HG02852 (cell line): ENCODE data around the gene ZBTB12.
A peak's percentile ranks its signal among the peaks of the same experiment; 100 is the strongest.
"Not testable (repeated sequence)": the region's sequence is repeated elsewhere in the genome, so short reads cannot be mapped to it uniquely, and the experiment has no call there.

Experiments used
- ATAC-seq: cut with Tn5 transposase; IDR thresholded peaks from one replicate; pipeline ENCODE4 v1.9.1; 2021; ENCODE audit warnings: mild to moderate bottlenecking, moderate library complexity; ENCODE audit not compliant: unreplicated experiment

Gene ZBTB12

GRCh38 chr6:31877125-31877650 is 24.7 kb downstream of the ZBTB12 start:
- no peak for ATAC-seq

GRCh38 chr6:31876357-31876756 is 25.5 kb downstream of the ZBTB12 start:
- ATAC-seq, result no peak

- ATAC-seq, result no peak
These were observed 26.0 kb downstream of the ZBTB12 start for GRCh38 chr6:31875877-31876276.

GRCh38 chr6:31874836-31875572 is 26.9 kb downstream of the ZBTB12 start:
- ATAC-seq, result no peak

GRCh38 chr6:31874084-31874670 is 27.7 kb downstream of the ZBTB12 start:
- ATAC-seq, result no peak

GRCh38 chr6:31871046-31871659 is 30.7 kb downstream of the ZBTB12 start:
- no peak for ATAC-seq

- ATAC-seq, result no peak
These were observed 31.4 kb downstream of the ZBTB12 start for GRCh38 chr6:31870385-31870921.

- no peak for ATAC-seq
These were observed 32.5 kb downstream of the ZBTB12 start for GRCh38 chr6:31869343-31869742.

GRCh38 chr6:31868658-31868971 is 33.3 kb downstream of the ZBTB12 start:
- not testable (repeated sequence) for ATAC-seq

GRCh38 chr6:31865205-31866118 is 36.4 kb downstream of the ZBTB12 start:
- ATAC-seq, result no peak

GRCh38 chr6:31864818-31865204 is 37.1 kb downstream of the ZBTB12 start:
- no peak for ATAC-seq

- not testable (repeated sequence) for ATAC-seq
These were observed 37.7 kb downstream of the ZBTB12 start for GRCh38 chr6:31864123-31864562.

GRCh38 chr6:31862344-31863235 is 39.3 kb downstream of the ZBTB12 start, which contains the start of gene NEU1:
Gene NEU1, minus strand, starts transcription at chr6:31862821. Its CDS starts 45 bp downstream, at chr6:31862776.
- peak; percentile 89 for ATAC-seq

GRCh38 chr6:31861919-31862343 is 40.0 kb downstream of the ZBTB12 start:
- ATAC-seq, result no peak

- ATAC-seq, result no peak
These were observed 40.7 kb downstream of the ZBTB12 start for GRCh38 chr6:31861150-31861549.

- ATAC-seq, result no peak
These were observed 41.5 kb downstream of the ZBTB12 start for GRCh38 chr6:31860349-31860748.

GRCh38 chr6:31859923-31860322 is 42.0 kb downstream of the ZBTB12 start:
- ATAC-seq, result no peak

GRCh38 chr6:31858707-31859106 is 43.2 kb downstream of the ZBTB12 start:
- no peak for ATAC-seq

GRCh38 chr6:31857774-31858173 is 44.1 kb downstream of the ZBTB12 start:
- not testable (repeated sequence) for ATAC-seq
